Endothelial cell of umbilical vein (primary cell): ENCODE data around the gene DYNC1H1. TPM values are rescaled to one million over a fixed set of nuclear protein-coding genes. Genes with fewer than 3 reads are reported as not detected.

Experiments
- BruUV-seq: library from RNA; stranded (reverse); fragments of 400-500 nt; replicated peaks from 2 replicates; lab custom pipeline; 2021; lab: Mats Ljungman, UMichigan
- CTCF ChIA-PET: fragments of 300-600, 350-600 bp; sonication (Branson Sonifier 250); formaldehyde crosslinking; loops from one replicate; lab custom pipeline; 2021; ENCODE audit warnings: antibody characterized with exemption, inconsistent platforms; lab: Charles Lee
- POLR2A ChIA-PET: fragments of 300-600, 350-600 bp; sonication (Branson Sonifier 250); formaldehyde crosslinking; loops from one replicate; lab custom pipeline; 2021; ENCODE audit warnings: antibody characterized with exemption, inconsistent platforms; lab: Charles Lee
- DNase-seq: peaks from one replicate; pipeline ENCODE4 v3.0.0-alpha.2; 2011; ENCODE audit warnings: low read depth, low spot score
- FAIRE-seq: peaks from 2 replicates; lab custom pipeline; 2011; peaks lifted over from hg19 to GRCh38; lab: Jason Lieb, UNC
- H2AFZ ChIP-seq: 2 replicates; pipeline ENCODE4 v1.6.0; 2012; ENCODE audit warnings: low read depth, low read length, control low read depth, inconsistent platforms
- H3K27ac ChIP-seq: 2 replicates; pipeline ENCODE4 v1.5.1; 2011; ENCODE audit warnings: low read depth, mild to moderate bottlenecking, control low read depth, low read length, moderate library complexity; ENCODE audit not compliant: insufficient read depth
- H3K27me3 ChIP-seq, 2 experiments: 2 replicates each; pipeline versions ENCODE4 v1.6.0 to v1.6.1; 2011; ENCODE audit warnings: low read length in 2 of 2, mixed read lengths in 1 of 2; ENCODE audit not compliant: control insufficient read depth in 2 of 2, insufficient read depth in 2 of 2
- H3K36me3 ChIP-seq, 2 experiments: 2 replicates in 1 of 2; 3 replicates in 1 of 2; pipeline ENCODE4 v1.5.1; 2011; ENCODE audit warnings: low read length in 2 of 2, mild to moderate bottlenecking in 1 of 2, moderate library complexity in 1 of 2; ENCODE audit not compliant: control insufficient read depth in 2 of 2, insufficient read depth in 2 of 2; ENCODE audit errors: extremely low read depth in 1 of 2
- H3K4me1 ChIP-seq: 3 replicates; pipeline ENCODE4 v1.5.1; 2011; ENCODE audit warnings: mild to moderate bottlenecking, low read length; ENCODE audit not compliant: control insufficient read depth, insufficient read depth; ENCODE audit errors: extremely low read depth
- H3K4me2 ChIP-seq: 2 replicates; pipeline ENCODE4 v1.6.1; 2011; ENCODE audit warnings: low read length, control low read depth, mixed read lengths; ENCODE audit not compliant: insufficient read depth
- H3K4me3 ChIP-seq, 3 experiments: fragments of 200-600 bp in 1 of 3; sonication (generic), shearing (Covaris generic) in 1 of 3; replicated peaks in 1 of 3; 2 replicates each; pipeline ENCODE4 v1.5.1; 2011 to 2016; ENCODE audit warnings: control low read depth in 3 of 3, low read length in 3 of 3, mild to moderate bottlenecking in 2 of 3, inconsistent platforms in 1 of 3, low read depth in 1 of 3, moderate library complexity in 1 of 3; ENCODE audit not compliant: insufficient read depth in 1 of 3
- H3K79me2 ChIP-seq: 2 replicates; pipeline ENCODE4 v1.6.0; 2012; ENCODE audit warnings: low read length, inconsistent platforms; ENCODE audit not compliant: control insufficient read depth, insufficient read depth
- H3K9ac ChIP-seq: replicated peaks from 2 replicates; pipeline ENCODE3; 2011; ENCODE audit warnings: low read length, control low read depth; ENCODE audit not compliant: insufficient read depth; ENCODE audit errors: extremely low read depth
- H3K9me1 ChIP-seq: replicated peaks from 3 replicates; pipeline ENCODE4 v1.6.0; 2011; ENCODE audit warnings: mild to moderate bottlenecking, low read length; ENCODE audit not compliant: control insufficient read depth, insufficient read depth; ENCODE audit errors: extremely low read depth
- H3K9me3 ChIP-seq: replicated peaks from 2 replicates; pipeline ENCODE4 v1.5.1; 2012; ENCODE audit warnings: low read length, inconsistent platforms; ENCODE audit not compliant: control insufficient read depth, insufficient read depth
- H4K20me1 ChIP-seq: replicated peaks from 2 replicates; pipeline ENCODE3; 2011; ENCODE audit warnings: mild to moderate bottlenecking, low read length; ENCODE audit not compliant: control insufficient read depth, insufficient read depth; ENCODE audit errors: extremely low read depth
- EZH2 ChIP-seq: IDR thresholded peaks from 2 replicates; pipeline ENCODE4 v1.6.1; 2012; ENCODE audit warnings: borderline replicate concordance, low read depth, mild to moderate bottlenecking, moderate library complexity, low read length, inconsistent platforms; ENCODE audit not compliant: severe bottlenecking
- FOS ChIP-seq: IDR thresholded peaks from 2 replicates; pipeline ENCODE4 v1.6.1; 2011; ENCODE audit warnings: mild to moderate bottlenecking, low read length, moderate library complexity, borderline replicate concordance; ENCODE audit not compliant: insufficient read depth
- GATA2 ChIP-seq: IDR thresholded peaks from 2 replicates; pipeline ENCODE4 v1.7.0; 2011; ENCODE audit warnings: low read depth, mild to moderate bottlenecking, moderate library complexity, mixed read lengths, low read length; ENCODE audit not compliant: insufficient read length, insufficient read depth
- JUN ChIP-seq: IDR thresholded peaks from 2 replicates; pipeline ENCODE4 v1.6.1; 2011; ENCODE audit warnings: borderline replicate concordance, low read depth; ENCODE audit not compliant: insufficient read length, insufficient read depth
- MAX ChIP-seq: IDR thresholded peaks from 2 replicates; pipeline ENCODE4 v1.6.1; 2011; ENCODE audit not compliant: insufficient read depth, insufficient read length
- MYC ChIP-seq: IDR thresholded peaks from one replicate; pipeline ENCODE4 v1.6.1; 2011; ENCODE audit warnings: mild to moderate bottlenecking, low read depth, low read length
- POLR2A ChIP-seq: IDR thresholded peaks from 2 replicates; pipeline ENCODE4 v1.6.1; 2012; ENCODE audit warnings: low read depth, mild to moderate bottlenecking, control low read depth, low read length
- POLR2AphosphoS5 ChIP-seq: IDR thresholded peaks from 2 replicates; pipeline ENCODE4 v1.6.1; 2012; ENCODE audit warnings: low read depth, mild to moderate bottlenecking, control low read depth, low read length, moderate library complexity; ENCODE audit not compliant: insufficient read depth
- dilution Hi-C: fragments of 300-500 bp; cut with MboI; formaldehyde crosslinking; loops from one replicate; pipeline ENCODE4 v1.15.0; 2019; ENCODE audit warnings: low sequenced_read_pairs; ENCODE audit not compliant: extremely low pct_ligation_motif_present
- intact Hi-C: fragments of 100-400 bp; cut with micrococcal nuclease; formaldehyde crosslinking; loops from one replicate; pipeline ENCODE4 v1.10.0; 2022
- polyA plus RNA-seq, 4 experiments: library from polyadenylated mRNA; depleted of rRNA in 3 of 4; stranded (reverse) in 3 of 4; unstranded in 1 of 4; fragments of >200 nt; gene quantifications; 2 replicates each; pipeline versions ENCODE4 v1.2.1 to v1.2.3, GENCODE V29; 2011 to 2012; ENCODE audit warnings: missing spikeins in 1 of 4
- total RNA-seq: library from RNA; stranded (reverse); gene quantifications from 2 replicates; pipeline ENCODE4 v1.2.3, GENCODE V29; 2021
- TF ChIP-seq, protein P1 (sequence below), 2 donors: IDR thresholded peaks; 1 replicate in 1 of 2; 2 replicates in 1 of 2; pipeline ENCODE4 v1.5.1; 2011; ENCODE audit warnings: low read length in 2 of 2, mild to moderate bottlenecking in 2 of 2, moderate library complexity in 2 of 2, control low read depth in 1 of 2, inconsistent platforms in 1 of 2, low read depth in 1 of 2; ENCODE audit not compliant: insufficient read depth in 1 of 2; ENCODE audit errors: extremely low read depth in 1 of 2

The DYNC1H1 gene
- total and polyA plus RNA-seq, 2 donors (not counting 3 experiments of a cell fraction or from before 2014, with no cell fraction given): 254 to 648 TPM

DNA sequence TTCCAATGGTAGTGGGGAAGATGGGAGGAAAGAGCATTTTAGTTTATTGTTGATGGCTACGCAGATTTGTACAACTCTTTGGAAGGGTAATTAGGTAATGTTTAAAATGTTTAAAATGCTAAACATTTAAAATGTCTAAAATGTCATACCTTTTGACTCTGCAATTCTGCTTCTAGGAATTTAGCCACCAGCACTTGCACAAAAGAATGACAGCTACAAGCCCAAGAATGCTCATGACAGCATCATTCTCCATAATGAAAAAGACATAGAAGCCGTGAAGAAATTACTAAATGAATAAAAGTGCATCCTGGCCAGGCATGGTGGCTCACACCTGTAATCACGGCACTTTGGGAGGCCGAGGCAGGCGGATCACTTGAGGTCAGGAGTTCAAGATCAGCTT is 19.9 kb upstream of the DYNC1H1 start:
- peaks cover 8 to 9% of the 10 kb centered on the region in 2 experiments for H3K27me3 ChIP-seq
- H3K79me2 ChIP-seq: peaks cover 7% of the 10 kb centered on the region
- H3K9ac ChIP-seq: no peak overlapping the region
- H3K27ac ChIP-seq: no peak overlapping the region
- intact Hi-C loops (no loop called here), dilution Hi-C loops (no loop called here)
- H3K4me2 ChIP-seq: no peak overlapping the region
- H3K4me1 ChIP-seq: peaks cover 10% of the 10 kb centered on the region
- no peaks in the 10 kb centered on the region for H4K20me1 ChIP-seq
- no TSS peak for BruUV-seq
- FAIRE-seq: no peak
- CTCF ChIA-PET: interaction anchor here (2.7 kb wide), 1 partner anchor 174 kb away, joined by 11 read pairs; no protein-coding TSS in a partner anchor
- no peak overlapping the region for H3K4me3 ChIP-seq
- no peaks in the 10 kb centered on the region for H3K9me3 ChIP-seq
- POLR2A ChIA-PET: no interaction called here
- no peaks in the 10 kb centered on the region for H3K36me3 ChIP-seq
- no peak for DNase-seq
- H3K9me1 ChIP-seq: no peaks in the 10 kb centered on the region
- TF ChIP-seq FOS (no peak), MAX (no peak), MYC (no peak), POLR2AphosphoS5 (no peak), POLR2A (no peak), JUN (no peak), EZH2 (no peak), GATA2 (no peak)
- TF ChIP-seq, protein P1, sequence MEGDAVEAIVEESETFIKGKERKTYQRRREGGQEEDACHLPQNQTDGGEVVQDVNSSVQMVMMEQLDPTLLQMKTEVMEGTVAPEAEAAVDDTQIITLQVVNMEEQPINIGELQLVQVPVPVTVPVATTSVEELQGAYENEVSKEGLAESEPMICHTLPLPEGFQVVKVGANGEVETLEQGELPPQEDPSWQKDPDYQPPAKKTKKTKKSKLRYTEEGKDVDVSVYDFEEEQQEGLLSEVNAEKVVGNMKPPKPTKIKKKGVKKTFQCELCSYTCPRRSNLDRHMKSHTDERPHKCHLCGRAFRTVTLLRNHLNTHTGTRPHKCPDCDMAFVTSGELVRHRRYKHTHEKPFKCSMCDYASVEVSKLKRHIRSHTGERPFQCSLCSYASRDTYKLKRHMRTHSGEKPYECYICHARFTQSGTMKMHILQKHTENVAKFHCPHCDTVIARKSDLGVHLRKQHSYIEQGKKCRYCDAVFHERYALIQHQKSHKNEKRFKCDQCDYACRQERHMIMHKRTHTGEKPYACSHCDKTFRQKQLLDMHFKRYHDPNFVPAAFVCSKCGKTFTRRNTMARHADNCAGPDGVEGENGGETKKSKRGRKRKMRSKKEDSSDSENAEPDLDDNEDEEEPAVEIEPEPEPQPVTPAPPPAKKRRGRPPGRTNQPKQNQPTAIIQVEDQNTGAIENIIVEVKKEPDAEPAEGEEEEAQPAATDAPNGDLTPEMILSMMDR (IDR thresholded peaks at IDR 0.05; ENCODE audit: extremely low read depth in 1 of 2, insufficient read depth in 1 of 2, low read depth in 1 of 2, low read length in 2 of 2): no peak
- no peak overlapping the region for H2AFZ ChIP-seq
